ENCODE measurements around the gene KLHL34.
A peak's percentile ranks its signal among the peaks of the same experiment; 100 is the strongest.

Gene KLHL34

GRCh38 chrX:21658152-21658737 is at the start of gene KLHL34:
TSS of gene KLHL34 (minus strand) at chrX:21658330. CDS start at chrX:21657788, 542 bp downstream.
- DNase-seq (ENCODE audit: low spot score) = no peak

GRCh38 chrX:21705225-21705624 is 47.1 kb upstream of the KLHL34 start:
- no peak for DNase-seq (ENCODE audit: low spot score)

- no peak for DNase-seq (ENCODE audit: low spot score)
Measured at GRCh38 chrX:21702725-21703124, 44.6 kb upstream of the KLHL34 start.

- no peak for DNase-seq (ENCODE audit: low spot score)
Measured at GRCh38 chrX:21700967-21701366, 42.8 kb upstream of the KLHL34 start.

GRCh38 chrX:21700275-21700674 is 42.1 kb upstream of the KLHL34 start:
- DNase-seq (ENCODE audit: low spot score) = no peak

- no peak for DNase-seq (ENCODE audit: low spot score)
Measured at GRCh38 chrX:21699136-21699535, 41.0 kb upstream of the KLHL34 start.

GRCh38 chrX:21698272-21698671 is 40.1 kb upstream of the KLHL34 start:
- no peak for DNase-seq (ENCODE audit: low spot score)

GRCh38 chrX:21691512-21692018 is 33.4 kb upstream of the KLHL34 start:
- no peak for DNase-seq (ENCODE audit: low spot score)

- no peak for DNase-seq (ENCODE audit: low spot score)
Measured at GRCh38 chrX:21683941-21684340, 25.8 kb upstream of the KLHL34 start.

GRCh38 chrX:21678048-21678612 is 20.0 kb upstream of the KLHL34 start:
- DNase-seq (ENCODE audit: low spot score) = no peak

- no peak for DNase-seq (ENCODE audit: low spot score)
Measured at GRCh38 chrX:21675931-21676330, 17.8 kb upstream of the KLHL34 start.

GRCh38 chrX:21674430-21675186 is 16.5 kb upstream of the KLHL34 start:
- no peak for DNase-seq (ENCODE audit: low spot score)

GRCh38 chrX:21666679-21667078 is 8.5 kb upstream of the KLHL34 start:
- DNase-seq (ENCODE audit: low spot score) = no peak

- no peak for DNase-seq (ENCODE audit: low spot score)
Measured at GRCh38 chrX:21666252-21666651, 8.1 kb upstream of the KLHL34 start.

- no peak for DNase-seq (ENCODE audit: low spot score)
Measured at GRCh38 chrX:21662761-21663160, 4.6 kb upstream of the KLHL34 start.

- no peak for DNase-seq (ENCODE audit: low spot score)
Measured at GRCh38 chrX:21661316-21661715, 3.2 kb upstream of the KLHL34 start.

- DNase-seq (ENCODE audit: low spot score) = no peak
Measured at GRCh38 chrX:21660156-21660555, 2.0 kb upstream of the KLHL34 start.

- no peak for DNase-seq (ENCODE audit: low spot score)
Measured at GRCh38 chrX:21659320-21659719, 1.2 kb upstream of the KLHL34 start.

GRCh38 chrX:21658746-21659145 is 616 bp upstream of the KLHL34 start:
- DNase-seq (ENCODE audit: low spot score) = peak; percentile 8

- DNase-seq (ENCODE audit: low spot score) = no peak
Measured at GRCh38 chrX:21657318-21658151, 595 bp downstream of the KLHL34 start.

- no peak for DNase-seq (ENCODE audit: low spot score)
Measured at GRCh38 chrX:21656587-21657317, 1.4 kb downstream of the KLHL34 start.

Data from HuH-7 (cell line).